CD4-positive, CD25-positive, alpha-beta regulatory T cell (primary cell): ENCODE data around the gene EIF1AD. TPM values are rescaled to one million over a fixed set of nuclear protein-coding genes. Genes with fewer than 3 reads are reported as not detected.
A peak's percentile ranks its signal among the peaks of the same experiment; 100 is the strongest.
"Not testable (repeated sequence)": the region's sequence is repeated elsewhere in the genome, so short reads cannot be mapped to it uniquely, and the experiment has no call there.

ENCODE experiments used
- ATAC-seq, 2 donors: fragments of 150-1000 bp; cut with Tn5 transposase; one replicate each; pipeline ENCODE4 v1.10.0; 2021; ENCODE audit warnings: low read depth in 2 of 2, moderate number of reproducible peaks in 2 of 2, moderate library complexity in 1 of 2
- DNase-seq, 3 donors: peaks; one replicate each; pipeline versions ENCODE4 v3.0.0 to v3.0.0-alpha.2; 2012 to 2022; ENCODE audit warnings: mixed read lengths in 1 of 3
- H3K27ac ChIP-seq: one replicate; pipeline ENCODE4 v1.7.0; 2013; ENCODE audit warnings: mild to moderate bottlenecking, low read length; ENCODE audit not compliant: insufficient read depth, poor library complexity, severe bottlenecking
- H3K27me3 ChIP-seq: one replicate; pipeline ENCODE4 v1.7.0; 2013; ENCODE audit warnings: low read length; ENCODE audit not compliant: control insufficient read depth, insufficient read depth
- H3K36me3 ChIP-seq: one replicate; pipeline ENCODE4 v1.7.0; 2013; ENCODE audit warnings: mild to moderate bottlenecking, low read length, moderate library complexity; ENCODE audit not compliant: control insufficient read depth, insufficient read depth
- H3K4me1 ChIP-seq: 2 replicates; pipeline ENCODE4 v1.7.0; 2013; ENCODE audit warnings: mild to moderate bottlenecking, low read length; ENCODE audit not compliant: insufficient read depth, control insufficient read depth, poor library complexity, severe bottlenecking
- H3K4me3 ChIP-seq: one replicate; pipeline ENCODE4 v1.7.0; 2013; ENCODE audit warnings: low read depth, mild to moderate bottlenecking, low read length, moderate library complexity
- H3K9me3 ChIP-seq, 2 experiments: 1 replicate in 1 of 2; 2 replicates in 1 of 2; pipeline ENCODE4 v1.7.0; 2013; ENCODE audit warnings: low read length in 2 of 2, mild to moderate bottlenecking in 1 of 2, moderate library complexity in 1 of 2; ENCODE audit not compliant: control insufficient read depth in 2 of 2
- H3K27ac Mint-ChIP-seq, 3 donors: one replicate each; pipeline ENCODE4 v1.8.0; 2020 to 2022; ENCODE audit warnings: mild to moderate bottlenecking in 3 of 3, mixed read lengths in 3 of 3, moderate library complexity in 2 of 3
- H3K27me3 Mint-ChIP-seq: one replicate; pipeline ENCODE4 v1.8.0; 2022; ENCODE audit warnings: mild to moderate bottlenecking, mixed read lengths
- H3K36me3 Mint-ChIP-seq: one replicate; pipeline ENCODE4 v1.8.0; 2020; ENCODE audit warnings: mixed read lengths
- H3K4me1 Mint-ChIP-seq, 4 donors: one replicate each; pipeline ENCODE4 v1.8.0; 2020 to 2022; ENCODE audit warnings: mixed read lengths in 4 of 4, mild to moderate bottlenecking in 1 of 4
- H3K4me3 Mint-ChIP-seq, 4 donors: one replicate each; pipeline ENCODE4 v1.8.0; 2020 to 2022; ENCODE audit warnings: mild to moderate bottlenecking in 4 of 4, mixed read lengths in 4 of 4, moderate library complexity in 3 of 4
- H3K9me3 Mint-ChIP-seq, 7 donors: one replicate each; pipeline ENCODE4 v1.8.0; 2020 to 2022; ENCODE audit warnings: mixed read lengths in 7 of 7, mild to moderate bottlenecking in 3 of 7, moderate library complexity in 2 of 7
- polyA plus RNA-seq, 4 donors: library from polyadenylated mRNA; unstranded; fragments of 300-500 nt; fragmentation: Illumina TruSeq; gene quantifications; one replicate each; pipeline ENCODE4 v1.2.3, GENCODE V29; 2021
- total RNA-seq: library from RNA; stranded (reverse); gene quantifications from one replicate; pipeline ENCODE4 v1.2.3, GENCODE V29; 2022

The EIF1AD gene
- total and polyA plus RNA-seq, 5 donors from 2014 or later: 16.7 to 61.3 (median 19.7) TPM

- H3K27me3 Mint-ChIP-seq: peaks cover 4% of the 10 kb centered on the region
These were observed 41.1 kb downstream of the EIF1AD start for GRCh38 chr11:65960824-65961266.

GRCh38 chr11:65958774-65959420 lies 43.1 kb downstream of the EIF1AD start:
- Mint-ChIP-seq H3K4me1 (peaks cover 6 to 56% (median 28%) of the 10 kb centered on the region in 4 donors), H3K36me3 (peaks cover 12% of the 10 kb centered on the region), H3K27ac (peak overlapping the region in 1 of 3 donors; percentile 76), H3K4me3 (peak overlapping the region in 2 of 4 donors; percentile 38 to 67), H3K9me3 (no peaks in the 10 kb centered on the region), H3K27me3 (peaks cover 4% of the 10 kb centered on the region)
- no peaks in the 10 kb centered on the region for H3K27me3 ChIP-seq
- H3K4me3 ChIP-seq: no peak overlapping the region
- H3K36me3 ChIP-seq: peaks cover 3% of the 10 kb centered on the region
- no peak for DNase-seq
- no peak overlapping the region for H3K27ac ChIP-seq
- peaks cover 39% of the 10 kb centered on the region for H3K4me1 ChIP-seq
- no peak for ATAC-seq
- no peaks in the 10 kb centered on the region for H3K9me3 ChIP-seq

More at GRCh38 chr11:65960824-65961266, 41.1 kb downstream of the EIF1AD start:
- Mint-ChIP-seq H3K4me3 (peak overlapping the region; percentile 95 to 99 (median 99)), H3K9me3 (no peaks in the 10 kb centered on the region), H3K27ac (peak overlapping the region; percentile 98 to 99 (median 98)), H3K36me3 (peaks cover 25% of the 10 kb centered on the region), H3K4me1 (peaks cover 6 to 58% (median 31%) of the 10 kb centered on the region in 4 donors)
- ATAC-seq (no peak), DNase-seq (no peak)
- Histone ChIP-seq H3K36me3 (peaks cover 23% of the 10 kb centered on the region), H3K4me3 (peak overlapping the region; percentile 92), H3K27ac (peak overlapping the region; percentile 95), H3K9me3 (no peaks in the 10 kb centered on the region), H3K4me1 (peaks cover 45% of the 10 kb centered on the region), H3K27me3 (no peaks in the 10 kb centered on the region)

- H3K27me3 ChIP-seq: no peaks in the 10 kb centered on the region
- H3K4me1 ChIP-seq: peaks cover 33% of the 10 kb centered on the region
- ATAC-seq: no peak
- H3K27me3 Mint-ChIP-seq: peaks cover 4% of the 10 kb centered on the region
- H3K9me3 Mint-ChIP-seq: no peaks in the 10 kb centered on the region
- no peak overlapping the region for H3K27ac ChIP-seq
- no peaks in the 10 kb centered on the region for H3K9me3 ChIP-seq
- H3K4me3 ChIP-seq: no peak overlapping the region
- peak overlapping the region; percentile 3 to 72 (median 50) for H3K4me3 Mint-ChIP-seq
- H3K36me3 ChIP-seq: no peaks in the 10 kb centered on the region
- peaks cover 12% of the 10 kb centered on the region for H3K36me3 Mint-ChIP-seq
- no peak for DNase-seq
- peaks cover 6 to 50% (median 25%) of the 10 kb centered on the region in 4 donors for H3K4me1 Mint-ChIP-seq
- peak overlapping the region in 2 of 3 donors; percentile 44 to 76 for H3K27ac Mint-ChIP-seq
These were observed 43.7 kb downstream of the EIF1AD start for GRCh38 chr11:65958291-65958690.

GRCh38 chr11:65954771-65955170 lies 47.2 kb downstream of the EIF1AD start:
- Mint-ChIP-seq H3K4me1 (peaks cover 6 to 26% (median 10%) of the 10 kb centered on the region in 4 donors), H3K27me3 (peaks cover 4% of the 10 kb centered on the region), H3K27ac (no peak overlapping the region), H3K36me3 (no peaks in the 10 kb centered on the region), H3K4me3 (no peak overlapping the region), H3K9me3 (no peaks in the 10 kb centered on the region)
- no peaks in the 10 kb centered on the region for H3K27me3 ChIP-seq
- peaks cover 16% of the 10 kb centered on the region for H3K4me1 ChIP-seq
- no peak overlapping the region for H3K27ac ChIP-seq
- H3K9me3 ChIP-seq: no peaks in the 10 kb centered on the region
- H3K36me3 ChIP-seq: no peaks in the 10 kb centered on the region
- no peak for ATAC-seq
- no peak for DNase-seq
- H3K4me3 ChIP-seq: no peak overlapping the region

- ATAC-seq (no peak), DNase-seq (no peak)
- H3K4me3 ChIP-seq: no peak overlapping the region
- no peak overlapping the region for H3K27ac Mint-ChIP-seq
- H3K27ac ChIP-seq: no peak overlapping the region
- no peaks in the 10 kb centered on the region for H3K9me3 ChIP-seq
- no peaks in the 10 kb centered on the region for H3K36me3 ChIP-seq
- H3K4me1 ChIP-seq: peaks cover 16% of the 10 kb centered on the region
- H3K36me3 Mint-ChIP-seq: no peaks in the 10 kb centered on the region
- H3K27me3 ChIP-seq: no peaks in the 10 kb centered on the region
- H3K4me1 Mint-ChIP-seq: peaks cover 6 to 23% (median 10%) of the 10 kb centered on the region in 4 donors
- H3K4me3 Mint-ChIP-seq: no peak overlapping the region
- peaks cover 9% of the 10 kb centered on the region for H3K27me3 Mint-ChIP-seq
- no peaks in the 10 kb centered on the region for H3K9me3 Mint-ChIP-seq
These were observed 48.5 kb downstream of the EIF1AD start for GRCh38 chr11:65953471-65953870.

- H3K27ac Mint-ChIP-seq: no peak overlapping the region
- H3K27me3 Mint-ChIP-seq: peaks cover 9% of the 10 kb centered on the region
- H3K4me1 Mint-ChIP-seq: peaks cover 6 to 14% (median 8%) of the 10 kb centered on the region in 4 donors
- Histone ChIP-seq H3K27me3 (no peaks in the 10 kb centered on the region), H3K4me1 (peaks cover 7% of the 10 kb centered on the region), H3K36me3 (no peaks in the 10 kb centered on the region), H3K27ac (no peak overlapping the region), H3K9me3 (no peaks in the 10 kb centered on the region), H3K4me3 (no peak overlapping the region)
- H3K9me3 Mint-ChIP-seq: no peaks in the 10 kb centered on the region
- no peaks in the 10 kb centered on the region for H3K36me3 Mint-ChIP-seq
- DNase-seq (no peak), ATAC-seq (no peak)
- peak overlapping the region in 1 of 4 donors; percentile 87 for H3K4me3 Mint-ChIP-seq
These were observed 49.9 kb downstream of the EIF1AD start for GRCh38 chr11:65952052-65952521.

- H3K27me3 ChIP-seq, H3K27ac Mint-ChIP-seq, H3K36me3 Mint-ChIP-seq, H3K27me3 Mint-ChIP-seq, H3K4me3 ChIP-seq, H3K9me3 ChIP-seq, ATAC-seq, H3K4me1 ChIP-seq, H3K9me3 Mint-ChIP-seq, H3K36me3 ChIP-seq, H3K4me1 Mint-ChIP-seq, DNase-seq, H3K27ac ChIP-seq: not testable (repeated sequence)
- H3K4me3 Mint-ChIP-seq: peak overlapping the region in 1 of 4 donors; percentile 87
These were observed 50.3 kb downstream of the EIF1AD start for GRCh38 chr11:65951641-65952040.

- H3K27me3 Mint-ChIP-seq, H3K4me3 Mint-ChIP-seq, H3K36me3 ChIP-seq, H3K9me3 Mint-ChIP-seq, H3K27me3 ChIP-seq, ATAC-seq, DNase-seq, H3K4me1 Mint-ChIP-seq, H3K4me1 ChIP-seq, H3K27ac Mint-ChIP-seq, H3K9me3 ChIP-seq, H3K36me3 Mint-ChIP-seq, H3K4me3 ChIP-seq, H3K27ac ChIP-seq: not testable (repeated sequence)
These were observed 51.2 kb downstream of the EIF1AD start for GRCh38 chr11:65950711-65951110.
